ENCODE results near the gene MOXD1.

MOXD1 gene

DNA sequence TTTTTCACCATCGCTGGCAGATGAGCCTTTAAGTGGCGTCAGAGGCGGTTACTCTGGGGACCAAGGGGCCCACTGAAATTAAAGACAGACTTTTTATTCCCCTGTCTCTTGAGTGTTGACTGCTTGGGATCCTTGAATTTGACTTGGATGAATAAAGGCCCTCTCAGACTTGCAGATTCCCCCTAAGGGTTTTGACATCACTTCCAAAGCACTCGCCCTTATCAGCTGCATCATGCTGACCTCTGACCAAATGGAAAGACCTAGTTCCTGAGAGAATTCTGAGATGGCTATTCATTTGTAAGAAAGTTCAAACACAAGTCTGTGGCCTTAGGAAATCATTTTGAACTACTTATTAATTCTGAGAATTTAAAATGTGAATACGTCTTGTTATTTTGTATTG is 13.5 kb upstream of the MOXD1 start:
- H3K4me3 ChIP-seq (ENCODE audit: insufficient read depth, low read depth, low read length, poor library complexity, severe bottlenecking): no peak overlapping the region
- no peak for DNase-seq
- H3K4me1 ChIP-seq (ENCODE audit: control insufficient read depth, insufficient read depth, low read length, poor library complexity, severe bottlenecking): no peaks in the 10 kb centered on the region
- no peaks in the 10 kb centered on the region for H3K9me3 ChIP-seq (ENCODE audit: control insufficient read depth, low read length)
- H3K27ac ChIP-seq (ENCODE audit: insufficient read depth, low read length, poor library complexity, severe bottlenecking): no peak overlapping the region
- no peaks in the 10 kb centered on the region for H3K36me3 ChIP-seq (ENCODE audit: control insufficient read depth, insufficient read depth, low read length)
- no peaks in the 10 kb centered on the region for H3K27me3 ChIP-seq (replicated peaks; ENCODE audit: control insufficient read depth, insufficient read depth, low read length, poor library complexity, severe bottlenecking)

DNA sequence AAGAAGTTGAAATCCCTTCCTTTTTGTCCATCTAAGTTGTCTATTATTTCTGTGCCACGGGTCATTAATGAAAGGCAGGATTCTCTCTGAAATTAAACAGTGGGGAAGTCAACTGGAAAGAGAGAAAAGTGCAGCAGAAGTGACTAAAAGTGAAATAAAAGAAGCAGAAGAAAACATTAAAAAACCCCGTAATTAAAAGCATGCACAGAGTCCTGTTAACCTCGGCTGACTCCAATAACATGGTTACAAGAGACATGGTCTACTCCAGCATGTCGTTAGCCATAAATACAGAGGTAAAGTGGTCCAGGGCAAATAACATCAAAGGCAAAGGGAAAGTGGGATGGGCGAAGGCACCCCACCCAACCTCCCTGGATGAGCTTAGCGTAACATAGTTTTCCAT is 13.0 kb upstream of the MOXD1 start:
- no peaks in the 10 kb centered on the region for H3K36me3 ChIP-seq (ENCODE audit: control insufficient read depth, insufficient read depth, low read length)
- DNase-seq: no peak
- H3K27ac ChIP-seq (ENCODE audit: insufficient read depth, low read length, poor library complexity, severe bottlenecking): no peak overlapping the region
- no peak overlapping the region for H3K4me3 ChIP-seq (ENCODE audit: insufficient read depth, low read depth, low read length, poor library complexity, severe bottlenecking)
- no peaks in the 10 kb centered on the region for H3K4me1 ChIP-seq (ENCODE audit: control insufficient read depth, insufficient read depth, low read length, poor library complexity, severe bottlenecking)
- no peaks in the 10 kb centered on the region for H3K9me3 ChIP-seq (ENCODE audit: control insufficient read depth, low read length)
- no peaks in the 10 kb centered on the region for H3K27me3 ChIP-seq (replicated peaks; ENCODE audit: control insufficient read depth, insufficient read depth, low read length, poor library complexity, severe bottlenecking)

DNA sequence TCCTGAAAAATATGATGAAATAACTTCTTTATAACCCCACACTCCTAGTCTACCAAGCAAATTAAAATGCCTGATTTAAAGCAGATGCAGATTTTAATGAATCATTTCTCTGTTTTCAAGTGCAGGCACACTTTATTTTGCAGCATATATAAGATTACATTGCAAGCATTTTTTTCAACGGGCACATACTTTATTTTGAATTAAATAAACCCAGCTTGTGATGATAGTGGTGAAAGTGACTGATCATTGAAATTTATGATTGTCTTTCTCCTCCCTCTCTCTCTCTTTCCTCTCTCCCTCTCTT is 12.2 kb upstream of the MOXD1 start:
- Histone ChIP-seq H3K27me3 (replicated peaks; ENCODE audit: control insufficient read depth, insufficient read depth, low read length, poor library complexity, severe bottlenecking) (no peaks in the 10 kb centered on the region), H3K36me3 (ENCODE audit: control insufficient read depth, insufficient read depth, low read length) (no peaks in the 10 kb centered on the region), H3K4me1 (ENCODE audit: control insufficient read depth, insufficient read depth, low read length, poor library complexity, severe bottlenecking) (no peaks in the 10 kb centered on the region), H3K27ac (ENCODE audit: insufficient read depth, low read length, poor library complexity, severe bottlenecking) (no peak overlapping the region), H3K4me3 (ENCODE audit: insufficient read depth, low read depth, low read length, poor library complexity, severe bottlenecking) (no peak overlapping the region), H3K9me3 (ENCODE audit: control insufficient read depth, low read length) (no peaks in the 10 kb centered on the region)
- DNase-seq: no peak

DNA sequence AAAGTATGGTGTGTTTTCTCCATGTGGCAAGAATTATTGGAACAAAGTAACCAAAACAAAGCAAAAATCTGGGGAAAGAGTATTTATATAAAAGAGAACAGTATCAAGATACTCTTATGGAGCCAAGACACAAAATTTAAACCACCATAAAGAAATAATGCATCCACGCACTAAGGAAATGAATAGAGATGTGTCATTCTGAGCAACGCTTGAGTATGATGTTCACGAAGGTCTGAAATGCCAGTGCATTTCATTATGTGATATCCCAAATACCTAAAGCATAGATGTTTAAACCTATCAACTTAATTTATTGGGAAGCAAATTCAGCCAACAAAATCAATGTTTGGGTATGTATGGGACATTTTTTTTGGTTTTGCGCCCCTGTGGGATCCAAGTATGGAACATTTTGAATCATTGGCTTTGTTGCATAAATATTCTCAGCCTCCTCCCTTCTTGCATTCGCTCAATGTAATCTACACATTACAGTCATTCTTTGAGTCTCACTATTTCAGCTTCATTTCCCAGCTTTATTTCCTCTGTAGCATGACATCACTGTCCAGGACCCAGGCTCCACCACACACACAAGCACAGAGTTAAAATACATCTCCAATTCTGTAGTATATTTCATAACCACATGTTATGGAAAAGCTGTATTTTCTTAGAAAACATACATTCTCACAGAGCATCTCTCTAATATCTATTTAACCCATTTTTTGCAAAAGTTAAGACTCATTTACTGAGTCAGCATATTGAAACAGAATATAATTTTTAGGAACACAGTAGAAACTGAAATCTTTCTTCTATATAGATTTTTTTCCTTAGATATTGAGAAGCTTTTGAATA is 11.6 kb upstream of the MOXD1 start:
- H3K27ac ChIP-seq (ENCODE audit: insufficient read depth, low read length, poor library complexity, severe bottlenecking): no peak overlapping the region
- no peaks in the 10 kb centered on the region for H3K4me1 ChIP-seq (ENCODE audit: control insufficient read depth, insufficient read depth, low read length, poor library complexity, severe bottlenecking)
- H3K27me3 ChIP-seq (replicated peaks; ENCODE audit: control insufficient read depth, insufficient read depth, low read length, poor library complexity, severe bottlenecking): no peaks in the 10 kb centered on the region
- no peak overlapping the region for H3K4me3 ChIP-seq (ENCODE audit: insufficient read depth, low read depth, low read length, poor library complexity, severe bottlenecking)
- no peaks in the 10 kb centered on the region for H3K9me3 ChIP-seq (ENCODE audit: control insufficient read depth, low read length)
- no peaks in the 10 kb centered on the region for H3K36me3 ChIP-seq (ENCODE audit: control insufficient read depth, insufficient read depth, low read length)
- DNase-seq: no peak

DNA sequence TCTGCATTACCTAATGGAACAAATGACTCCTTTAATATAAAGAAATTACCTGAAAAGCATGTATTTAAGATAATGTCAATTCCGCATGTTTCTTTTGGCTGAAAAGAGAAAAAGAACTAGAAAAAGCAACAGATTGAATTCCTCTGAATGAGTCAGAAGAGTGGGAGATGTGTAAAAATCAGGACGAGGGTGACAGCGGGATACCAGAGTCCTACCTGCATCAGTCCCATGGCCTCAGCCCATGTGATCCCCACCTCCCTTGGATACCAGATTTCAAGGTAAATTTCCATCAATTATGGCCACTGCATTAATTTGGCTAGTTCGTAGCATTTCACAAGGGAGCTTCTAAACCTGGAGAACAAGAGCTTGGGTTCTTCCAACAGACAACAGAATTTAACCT is 10.0 kb upstream of the MOXD1 start:
- Histone ChIP-seq H3K27me3 (replicated peaks; ENCODE audit: control insufficient read depth, insufficient read depth, low read length, poor library complexity, severe bottlenecking) (no peaks in the 10 kb centered on the region), H3K4me1 (ENCODE audit: control insufficient read depth, insufficient read depth, low read length, poor library complexity, severe bottlenecking) (no peaks in the 10 kb centered on the region), H3K27ac (ENCODE audit: insufficient read depth, low read length, poor library complexity, severe bottlenecking) (no peak overlapping the region), H3K9me3 (ENCODE audit: control insufficient read depth, low read length) (no peaks in the 10 kb centered on the region), H3K36me3 (ENCODE audit: control insufficient read depth, insufficient read depth, low read length) (no peaks in the 10 kb centered on the region), H3K4me3 (ENCODE audit: insufficient read depth, low read depth, low read length, poor library complexity, severe bottlenecking) (no peak overlapping the region)
- no peak for DNase-seq

DNA sequence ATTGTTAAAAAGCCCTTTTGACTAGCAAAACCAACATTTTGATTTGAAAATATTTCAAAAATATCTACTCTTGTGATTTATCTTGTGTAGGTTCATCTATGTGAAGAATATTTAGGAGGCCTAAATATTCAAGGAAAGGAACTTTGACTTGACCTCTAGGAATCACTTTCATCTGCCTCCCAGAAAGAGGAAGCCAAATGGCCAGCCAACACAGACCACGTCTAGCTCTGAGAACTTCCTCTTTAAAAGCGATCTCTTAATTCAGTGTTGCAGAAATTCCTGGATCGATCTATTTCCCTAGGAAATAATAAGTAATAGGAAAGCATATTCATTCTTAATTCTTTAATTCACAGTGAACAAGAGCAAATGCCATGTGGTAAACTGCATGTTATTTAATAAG is 9.6 kb upstream of the MOXD1 start:
- Histone ChIP-seq H3K4me1 (ENCODE audit: control insufficient read depth, insufficient read depth, low read length, poor library complexity, severe bottlenecking) (no peaks in the 10 kb centered on the region), H3K36me3 (ENCODE audit: control insufficient read depth, insufficient read depth, low read length) (no peaks in the 10 kb centered on the region), H3K27ac (ENCODE audit: insufficient read depth, low read length, poor library complexity, severe bottlenecking) (no peak overlapping the region), H3K27me3 (replicated peaks; ENCODE audit: control insufficient read depth, insufficient read depth, low read length, poor library complexity, severe bottlenecking) (no peaks in the 10 kb centered on the region), H3K4me3 (ENCODE audit: insufficient read depth, low read depth, low read length, poor library complexity, severe bottlenecking) (no peak overlapping the region), H3K9me3 (ENCODE audit: control insufficient read depth, low read length) (no peaks in the 10 kb centered on the region)
- DNase-seq: no peak

DNA sequence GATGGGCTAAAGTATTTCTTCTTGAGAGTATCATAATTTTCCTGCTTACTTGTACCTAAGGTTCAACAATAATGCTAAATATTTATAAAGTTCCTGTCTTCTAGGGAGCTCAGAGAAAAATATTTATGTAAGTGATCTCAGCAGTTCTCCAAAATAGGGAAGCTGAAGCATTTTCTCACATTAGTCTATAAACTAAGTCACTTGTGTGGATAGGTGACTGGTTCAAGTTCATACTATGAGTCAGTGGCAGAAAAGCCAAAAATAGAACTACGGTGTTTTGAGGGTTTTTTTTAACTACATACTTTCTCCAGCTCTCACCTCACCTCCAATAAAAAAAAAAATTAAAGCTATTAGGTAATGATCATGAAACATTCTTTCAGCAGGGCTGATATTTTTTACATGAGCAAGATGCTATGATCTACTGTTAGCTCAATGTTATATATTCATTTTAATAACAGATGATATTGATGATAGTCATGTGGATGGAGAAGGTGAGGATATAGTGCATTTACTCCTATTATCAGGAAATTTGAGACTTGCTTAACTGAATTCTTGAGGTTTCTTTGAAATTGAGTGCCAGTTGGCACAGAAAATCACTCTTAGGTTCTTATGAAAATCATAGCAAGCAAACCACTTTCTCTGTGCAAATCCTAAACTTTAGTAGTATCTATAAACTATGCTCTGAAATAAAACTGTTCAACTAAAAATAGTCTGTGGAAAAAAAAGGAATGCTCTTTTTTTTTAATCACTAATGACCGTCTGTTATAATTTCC is 4.1 kb upstream of the MOXD1 start:
- peaks cover 25% of the 10 kb centered on the region for H3K27me3 ChIP-seq (replicated peaks; ENCODE audit: control insufficient read depth, insufficient read depth, low read length, poor library complexity, severe bottlenecking)

DNA sequence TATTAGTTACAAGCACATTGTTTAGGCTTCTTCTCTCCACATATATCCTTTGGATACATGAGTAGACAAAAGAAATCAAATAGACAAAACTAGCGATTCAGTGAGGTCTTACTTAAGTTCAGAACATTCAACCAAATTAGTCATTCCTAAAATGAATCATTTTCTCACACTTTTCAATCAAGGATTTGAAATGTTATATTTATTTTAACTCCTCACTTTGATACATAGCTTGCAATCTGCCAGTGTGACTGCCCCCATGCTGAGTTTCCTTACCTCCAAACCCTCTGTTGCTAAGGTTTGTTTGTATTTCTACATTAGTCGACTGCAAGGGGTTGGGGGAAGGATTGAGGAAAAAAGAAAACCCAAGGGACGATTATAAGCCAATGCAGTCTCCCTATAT is 3.5 kb upstream of the MOXD1 start:
- Histone ChIP-seq H3K36me3 (ENCODE audit: control insufficient read depth, insufficient read depth, low read length) (no peaks in the 10 kb centered on the region), H3K9me3 (ENCODE audit: control insufficient read depth, low read length) (no peaks in the 10 kb centered on the region), H3K4me1 (ENCODE audit: control insufficient read depth, insufficient read depth, low read length, poor library complexity, severe bottlenecking) (no peaks in the 10 kb centered on the region), H3K27ac (ENCODE audit: insufficient read depth, low read length, poor library complexity, severe bottlenecking) (no peak overlapping the region), H3K27me3 (replicated peaks; ENCODE audit: control insufficient read depth, insufficient read depth, low read length, poor library complexity, severe bottlenecking) (peaks cover 27% of the 10 kb centered on the region), H3K4me3 (ENCODE audit: insufficient read depth, low read depth, low read length, poor library complexity, severe bottlenecking) (no peak overlapping the region)
- no peak for DNase-seq

More for the DNA sequence above, 4.1 kb upstream of the MOXD1 start:
- DNase-seq: no peak
- H3K9me3 ChIP-seq (ENCODE audit: control insufficient read depth, low read length): no peaks in the 10 kb centered on the region
- no peak overlapping the region for H3K27ac ChIP-seq (ENCODE audit: insufficient read depth, low read length, poor library complexity, severe bottlenecking)
- no peaks in the 10 kb centered on the region for H3K4me1 ChIP-seq (ENCODE audit: control insufficient read depth, insufficient read depth, low read length, poor library complexity, severe bottlenecking)
- no peaks in the 10 kb centered on the region for H3K36me3 ChIP-seq (ENCODE audit: control insufficient read depth, insufficient read depth, low read length)
- H3K4me3 ChIP-seq (ENCODE audit: insufficient read depth, low read depth, low read length, poor library complexity, severe bottlenecking): no peak overlapping the region

DNA sequence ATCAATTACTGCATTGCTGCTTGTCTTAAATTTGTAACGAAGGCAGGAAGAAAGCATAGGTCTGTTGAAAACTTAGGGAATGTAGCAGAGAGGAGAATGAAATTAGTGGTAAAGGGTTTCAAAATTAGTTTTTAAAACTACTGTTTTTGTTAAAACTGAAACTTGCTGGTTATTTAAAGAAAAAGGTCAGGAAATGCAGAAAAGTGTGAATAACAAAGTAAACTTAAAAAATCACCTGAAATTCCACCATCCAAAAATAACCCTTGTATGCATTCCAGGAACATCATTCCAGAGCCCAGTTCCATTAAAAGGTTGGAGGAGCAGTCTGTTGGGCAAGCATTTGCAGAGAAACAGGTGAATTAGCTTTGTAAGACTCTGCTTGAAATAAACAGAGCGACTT is 3.1 kb upstream of the MOXD1 start:
- no peak for DNase-seq
- no peak overlapping the region for H3K4me3 ChIP-seq (ENCODE audit: insufficient read depth, low read depth, low read length, poor library complexity, severe bottlenecking)
- H3K4me1 ChIP-seq (ENCODE audit: control insufficient read depth, insufficient read depth, low read length, poor library complexity, severe bottlenecking): no peaks in the 10 kb centered on the region
- peaks cover 27% of the 10 kb centered on the region for H3K27me3 ChIP-seq (replicated peaks; ENCODE audit: control insufficient read depth, insufficient read depth, low read length, poor library complexity, severe bottlenecking)
- H3K9me3 ChIP-seq (ENCODE audit: control insufficient read depth, low read length): no peaks in the 10 kb centered on the region
- H3K27ac ChIP-seq (ENCODE audit: insufficient read depth, low read length, poor library complexity, severe bottlenecking): no peak overlapping the region
- no peaks in the 10 kb centered on the region for H3K36me3 ChIP-seq (ENCODE audit: control insufficient read depth, insufficient read depth, low read length)

DNA sequence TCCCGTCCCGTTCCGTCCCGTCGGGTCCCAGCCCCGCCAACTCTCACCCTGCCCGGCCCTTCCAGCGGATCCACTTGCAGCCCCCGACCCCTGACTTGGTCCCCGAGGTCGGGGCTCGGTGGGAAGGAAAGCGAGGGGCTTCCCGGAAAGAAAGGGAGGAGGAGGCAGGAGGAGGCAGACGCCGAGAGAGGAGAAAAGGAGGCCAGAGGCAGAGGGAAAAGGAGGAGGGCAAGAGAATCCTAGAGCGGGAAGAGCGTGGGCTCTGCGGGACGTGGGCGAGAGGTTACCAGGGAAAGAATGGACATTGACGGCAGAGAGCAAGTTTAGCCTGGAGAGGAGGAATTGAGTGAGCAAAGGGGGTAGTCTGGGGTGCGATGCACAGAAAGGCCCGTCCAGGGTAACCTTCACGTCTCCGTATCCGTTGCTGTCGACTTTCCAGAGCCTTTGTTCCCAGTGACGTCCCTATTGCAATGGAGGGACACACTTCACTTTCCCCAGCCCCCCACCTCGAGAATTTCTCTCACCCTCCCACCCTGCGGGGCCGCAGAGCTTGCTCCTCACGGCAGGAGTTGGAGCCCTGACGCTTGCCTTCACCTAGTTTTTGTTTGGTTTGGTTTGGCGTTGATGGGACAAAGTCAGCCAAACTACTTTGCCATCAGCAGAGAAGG is 477 bp upstream of the MOXD1 start:
- Histone ChIP-seq H3K9me3 (ENCODE audit: control insufficient read depth, low read length) (no peaks in the 10 kb centered on the region), H3K4me3 (ENCODE audit: insufficient read depth, low read depth, low read length, poor library complexity, severe bottlenecking) (no peak overlapping the region), H3K36me3 (ENCODE audit: control insufficient read depth, insufficient read depth, low read length) (no peaks in the 10 kb centered on the region), H3K27ac (ENCODE audit: insufficient read depth, low read length, poor library complexity, severe bottlenecking) (no peak overlapping the region), H3K27me3 (replicated peaks; ENCODE audit: control insufficient read depth, insufficient read depth, low read length, poor library complexity, severe bottlenecking) (peaks cover 32% of the 10 kb centered on the region), H3K4me1 (ENCODE audit: control insufficient read depth, insufficient read depth, low read length, poor library complexity, severe bottlenecking) (no peaks in the 10 kb centered on the region)
- no peak for DNase-seq
